COLO668 (cell line): ENCODE data around the gene ST8SIA4.
A peak's percentile ranks its signal among the peaks of the same experiment; 100 is the strongest.

Experiments used
- DNase-seq: peaks from one replicate; lab custom pipeline; 2025; ENCODE audit not compliant: unreplicated experiment; lab: John Stamatoyannopoulos, UW

Gene ST8SIA4

GRCh38 chr5:100903039-100903887, at the start of gene ST8SIA4:
ST8SIA4 (minus strand) TSS chr5:100903282; CDS start chr5:100902955, 327 bp downstream.
- peak; percentile 53 for DNase-seq

GRCh38 chr5:100950985-100951384, 47.9 kb upstream of the ST8SIA4 start:
- no peak for DNase-seq

DNA sequence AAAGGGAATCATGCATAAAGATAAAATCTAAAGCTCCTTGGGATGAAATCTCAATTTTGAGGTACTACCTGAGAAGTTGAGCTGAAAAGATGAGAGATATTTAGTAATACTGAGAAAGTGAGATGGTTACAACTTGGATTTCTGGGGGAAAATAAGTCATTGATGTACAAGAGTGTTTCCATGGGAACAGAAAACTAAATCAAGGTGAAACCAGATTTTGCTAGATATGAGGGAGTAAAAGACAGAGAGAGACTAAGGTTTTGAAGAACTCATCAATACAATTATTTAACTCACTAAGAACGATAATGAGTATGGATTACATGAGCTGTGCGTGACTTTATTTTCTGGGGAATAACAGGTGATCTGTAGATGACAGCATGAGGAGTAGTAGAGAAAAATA, 10.2 kb upstream of the ST8SIA4 start:
- DNase-seq = no peak

- DNase-seq = no peak
Observed at GRCh38 chr5:100909034-100909433, 6.0 kb upstream of the ST8SIA4 start.

DNA sequence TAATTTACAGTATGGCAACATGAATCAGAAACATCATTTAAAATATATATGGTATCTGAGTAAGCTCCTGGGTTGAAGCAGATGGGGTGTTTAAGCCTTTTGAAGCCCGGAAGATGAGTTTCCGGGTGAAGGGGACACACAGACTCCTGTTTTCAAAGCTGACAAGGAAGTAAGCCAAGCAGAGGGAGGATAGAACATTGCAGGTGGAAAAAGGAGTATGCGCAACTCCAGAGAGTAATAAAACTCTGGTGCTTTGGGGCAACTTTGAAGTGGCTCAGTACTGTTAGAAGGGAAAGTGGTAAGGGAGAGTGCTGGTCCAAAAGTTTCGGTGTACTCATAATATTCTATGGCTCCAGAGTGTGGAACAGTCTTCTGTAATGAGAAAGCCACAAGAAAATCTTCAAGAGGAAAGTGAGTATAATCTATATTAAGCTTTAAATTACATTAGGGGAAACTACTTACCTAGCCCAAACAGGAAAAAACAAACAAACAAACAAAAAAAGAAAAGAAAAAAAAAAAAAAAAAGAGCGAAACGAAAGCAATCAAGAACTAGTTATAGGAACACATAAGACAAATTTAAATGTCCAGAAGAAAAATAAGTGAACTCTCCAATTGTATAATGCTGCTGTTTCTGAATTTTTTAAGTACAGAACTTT, 2.3 kb upstream of the ST8SIA4 start:
- DNase-seq = no peak

DNA sequence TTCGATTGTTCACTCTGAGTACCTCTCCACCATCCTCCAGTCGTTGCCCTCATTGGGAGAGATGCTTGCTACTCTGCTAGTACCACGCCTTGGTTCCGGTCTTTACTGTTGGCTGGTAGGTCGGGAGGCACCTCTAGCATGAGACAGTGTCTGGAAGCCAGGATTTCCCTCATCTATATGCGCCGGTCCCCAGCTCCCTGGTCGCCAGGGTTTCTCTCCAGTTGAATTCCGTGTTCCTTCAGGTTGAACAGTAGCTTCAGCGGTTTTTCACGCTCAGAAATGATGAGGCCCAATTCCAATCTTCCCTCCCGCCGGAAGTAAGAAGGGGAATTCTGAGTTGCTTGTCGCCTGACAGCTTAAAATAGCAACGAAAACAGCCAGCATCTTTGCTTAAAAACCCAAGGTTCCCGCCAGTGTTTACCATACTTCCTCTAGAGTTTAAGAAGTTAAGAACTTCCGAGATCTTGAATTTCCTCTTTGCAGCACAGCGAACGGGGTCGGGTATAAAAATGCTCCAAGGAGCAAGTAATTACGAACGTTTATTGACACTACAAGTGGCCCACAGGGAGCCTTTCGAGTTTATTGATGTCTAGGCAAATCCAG, 1.3 kb upstream of the ST8SIA4 start:
- DNase-seq = no peak

- DNase-seq = no peak
Observed at GRCh38 chr5:100902440-100903038, 543 bp downstream of the ST8SIA4 start.

DNA sequence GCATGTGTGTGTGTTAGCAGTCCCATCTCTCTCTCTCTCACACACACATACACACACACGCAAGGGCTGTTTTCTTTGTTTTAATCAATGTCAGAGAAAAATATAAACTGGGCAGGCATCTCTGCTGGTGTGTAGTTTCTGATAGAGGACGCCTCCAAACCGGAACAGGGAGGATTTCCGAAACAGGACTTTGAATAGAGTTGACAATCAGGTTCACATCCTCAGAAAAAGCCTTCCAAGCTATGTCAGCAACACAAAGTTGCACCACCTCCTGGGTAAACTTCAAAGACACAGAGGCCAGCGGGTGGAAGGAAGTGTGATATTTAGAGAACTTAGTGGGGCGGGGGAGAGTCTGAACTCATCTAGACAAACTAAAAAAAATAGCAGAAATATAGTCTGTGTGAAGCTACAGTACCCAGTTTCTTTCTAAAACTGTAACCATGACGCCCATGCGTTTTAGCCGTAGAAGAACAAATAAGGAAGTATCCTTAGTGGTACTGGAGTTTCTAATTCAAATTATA, 1.2 kb downstream of the ST8SIA4 start:
- no peak for DNase-seq

GRCh38 chr5:100900796-100901781, 2.0 kb downstream of the ST8SIA4 start:
- DNase-seq = peak; percentile 66

GRCh38 chr5:100900142-100900795, 2.8 kb downstream of the ST8SIA4 start:
- peak; percentile 53 for DNase-seq

GRCh38 chr5:100899675-100900074, 3.4 kb downstream of the ST8SIA4 start:
- DNase-seq = no peak

- no peak for DNase-seq
Observed at GRCh38 chr5:100898504-100899346, 4.4 kb downstream of the ST8SIA4 start.

DNA sequence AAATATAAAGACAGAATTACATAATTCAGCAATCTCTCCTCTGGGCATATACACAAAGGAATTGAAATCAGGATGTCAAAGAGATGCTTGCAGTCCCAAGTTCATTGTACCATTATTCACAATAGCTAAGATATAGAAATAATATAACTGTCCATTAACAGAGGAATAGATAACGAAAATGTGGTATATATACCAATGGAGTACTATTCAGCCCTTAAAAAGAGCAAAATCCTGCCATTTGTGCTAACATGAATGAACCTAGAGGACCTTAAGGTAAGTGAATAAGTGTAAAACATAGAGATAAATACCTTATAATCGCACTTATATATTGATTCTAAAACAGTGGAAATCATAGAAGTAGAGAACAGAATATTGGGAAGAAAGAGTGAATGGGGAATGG, 7.0 kb downstream of the ST8SIA4 start:
- no peak for DNase-seq

- no peak for DNase-seq
Observed at GRCh38 chr5:100890461-100891008, 12.5 kb downstream of the ST8SIA4 start.

GRCh38 chr5:100889896-100890295, 13.2 kb downstream of the ST8SIA4 start:
- DNase-seq = no peak

- no peak for DNase-seq
Observed at GRCh38 chr5:100889165-100889743, 13.8 kb downstream of the ST8SIA4 start.

GRCh38 chr5:100877274-100877673, 25.8 kb downstream of the ST8SIA4 start:
- DNase-seq = no peak
